Measurements from ENCODE around the gene NCOA4.

The NCOA4 gene

DNA sequence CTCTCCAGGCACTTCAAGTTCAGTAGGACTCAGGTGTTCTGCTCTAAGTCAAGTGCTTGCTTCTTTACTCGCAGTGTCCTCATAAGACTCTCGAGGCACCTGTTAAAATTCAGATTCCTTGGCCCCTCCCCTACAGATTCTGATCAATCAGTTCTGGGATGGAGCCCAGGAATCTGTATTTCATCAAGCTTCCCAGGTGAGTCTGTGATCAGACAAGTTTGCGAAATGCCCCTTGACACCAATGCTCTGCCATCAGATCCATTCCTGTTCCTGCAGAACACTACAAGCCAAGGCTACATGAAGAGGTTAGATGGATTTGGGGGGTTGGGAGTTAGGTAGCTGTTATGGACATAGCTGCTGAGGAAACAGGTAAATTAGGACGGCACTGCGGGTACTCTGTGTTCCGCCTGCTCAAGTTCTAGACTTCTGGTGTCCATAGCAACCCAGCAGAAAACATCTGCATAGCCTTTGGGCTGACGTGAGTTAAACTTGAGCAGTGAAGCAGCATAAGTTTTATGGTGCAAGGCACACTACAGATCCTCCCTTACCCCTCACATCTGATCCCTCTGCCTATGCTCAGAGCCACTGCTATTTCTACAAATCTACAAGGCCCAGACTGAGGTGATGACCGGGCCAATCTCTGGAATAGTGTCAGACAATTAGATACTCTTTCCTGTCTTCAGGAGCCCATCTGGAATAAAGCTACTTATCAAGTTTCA lies 6.8 kb upstream of the NCOA4 start:
- no peak for DNase-seq (ENCODE audit: low read depth)
- TF ChIP-seq, protein P1, sequence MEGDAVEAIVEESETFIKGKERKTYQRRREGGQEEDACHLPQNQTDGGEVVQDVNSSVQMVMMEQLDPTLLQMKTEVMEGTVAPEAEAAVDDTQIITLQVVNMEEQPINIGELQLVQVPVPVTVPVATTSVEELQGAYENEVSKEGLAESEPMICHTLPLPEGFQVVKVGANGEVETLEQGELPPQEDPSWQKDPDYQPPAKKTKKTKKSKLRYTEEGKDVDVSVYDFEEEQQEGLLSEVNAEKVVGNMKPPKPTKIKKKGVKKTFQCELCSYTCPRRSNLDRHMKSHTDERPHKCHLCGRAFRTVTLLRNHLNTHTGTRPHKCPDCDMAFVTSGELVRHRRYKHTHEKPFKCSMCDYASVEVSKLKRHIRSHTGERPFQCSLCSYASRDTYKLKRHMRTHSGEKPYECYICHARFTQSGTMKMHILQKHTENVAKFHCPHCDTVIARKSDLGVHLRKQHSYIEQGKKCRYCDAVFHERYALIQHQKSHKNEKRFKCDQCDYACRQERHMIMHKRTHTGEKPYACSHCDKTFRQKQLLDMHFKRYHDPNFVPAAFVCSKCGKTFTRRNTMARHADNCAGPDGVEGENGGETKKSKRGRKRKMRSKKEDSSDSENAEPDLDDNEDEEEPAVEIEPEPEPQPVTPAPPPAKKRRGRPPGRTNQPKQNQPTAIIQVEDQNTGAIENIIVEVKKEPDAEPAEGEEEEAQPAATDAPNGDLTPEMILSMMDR (IDR thresholded peaks at IDR 0.05; ENCODE audit: insufficient read depth, low read depth, low read length, missing control alignments) = no peak
- no peak overlapping the region for H3K4me3 ChIP-seq (ENCODE audit: low read length)

DNA sequence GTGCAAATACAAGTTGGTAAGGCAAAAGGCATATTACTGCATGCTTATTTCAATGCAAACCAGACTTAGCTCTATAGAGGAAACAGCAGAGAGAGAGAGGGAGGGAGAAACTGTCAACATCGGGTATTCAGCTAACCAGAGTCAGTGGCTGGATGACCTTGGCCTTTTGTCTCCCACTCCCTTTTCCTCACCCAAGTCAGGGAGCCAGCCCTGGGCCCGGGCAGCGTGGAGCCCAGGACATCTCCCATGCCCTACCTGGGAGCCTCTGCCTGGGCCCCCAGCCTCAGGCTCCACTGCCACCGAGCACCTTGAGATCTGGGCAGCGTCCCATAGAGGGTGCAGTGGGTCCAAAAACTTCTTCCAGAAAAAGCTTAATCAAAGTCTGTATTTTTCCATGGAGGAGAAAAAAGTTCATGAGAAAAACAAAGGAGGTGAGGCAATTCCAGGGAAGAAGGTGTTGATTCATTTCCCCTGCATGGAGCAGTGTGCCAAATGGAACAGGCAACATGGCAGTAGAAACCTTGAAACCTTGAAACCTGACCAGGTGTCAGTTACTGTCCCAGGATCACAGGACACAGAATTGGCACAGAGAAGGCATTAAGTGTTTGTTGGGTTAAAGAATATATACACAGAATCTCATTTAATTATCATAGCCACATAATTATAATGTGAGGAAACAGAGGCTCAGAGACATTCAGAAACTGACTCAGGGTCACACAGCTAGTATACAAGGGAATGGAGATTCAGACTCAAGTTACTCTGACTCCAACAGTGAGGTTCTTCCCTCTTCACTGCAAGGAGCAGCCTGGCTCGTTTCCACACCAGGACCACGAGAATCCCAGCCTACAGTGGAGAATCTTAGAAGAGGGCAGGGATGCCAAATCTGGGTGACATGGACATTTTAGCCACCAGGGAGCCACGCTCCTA lies 5.8 kb upstream of the NCOA4 start:
- peak; percentile 40 for DNase-seq (ENCODE audit: low read depth)
- no peak overlapping the region for H3K4me3 ChIP-seq (ENCODE audit: low read length)
- TF ChIP-seq, protein P1 (IDR thresholded peaks at IDR 0.05; ENCODE audit: insufficient read depth, low read depth, low read length, missing control alignments) = no peak

DNA sequence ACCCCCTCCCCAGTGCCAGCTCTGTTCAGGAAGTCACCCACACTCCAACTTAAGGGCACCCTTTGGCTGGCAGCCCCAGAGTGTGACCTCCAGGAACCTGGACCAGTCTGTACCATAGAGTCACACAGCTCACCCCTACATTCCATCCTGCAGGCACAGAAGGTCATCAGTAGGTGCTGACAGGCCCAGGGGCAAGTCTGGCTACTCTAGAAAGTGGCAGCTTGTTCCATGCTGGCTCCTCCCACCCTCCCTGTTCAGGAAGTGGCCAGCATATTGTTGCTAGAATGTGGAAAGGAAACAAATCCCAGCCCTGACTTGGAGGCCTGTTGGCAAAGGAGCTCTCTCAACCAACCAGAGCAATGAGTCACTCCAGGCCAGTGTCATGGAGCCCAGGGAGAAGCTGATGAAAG lies 3.2 kb upstream of the NCOA4 start:
- DNase-seq (ENCODE audit: low read depth) = peak; percentile 84
- H3K4me3 ChIP-seq (ENCODE audit: low read length) = no peak overlapping the region
- TF ChIP-seq, protein P1 (IDR thresholded peaks at IDR 0.05; ENCODE audit: insufficient read depth, low read depth, low read length, missing control alignments) = no peak

DNA sequence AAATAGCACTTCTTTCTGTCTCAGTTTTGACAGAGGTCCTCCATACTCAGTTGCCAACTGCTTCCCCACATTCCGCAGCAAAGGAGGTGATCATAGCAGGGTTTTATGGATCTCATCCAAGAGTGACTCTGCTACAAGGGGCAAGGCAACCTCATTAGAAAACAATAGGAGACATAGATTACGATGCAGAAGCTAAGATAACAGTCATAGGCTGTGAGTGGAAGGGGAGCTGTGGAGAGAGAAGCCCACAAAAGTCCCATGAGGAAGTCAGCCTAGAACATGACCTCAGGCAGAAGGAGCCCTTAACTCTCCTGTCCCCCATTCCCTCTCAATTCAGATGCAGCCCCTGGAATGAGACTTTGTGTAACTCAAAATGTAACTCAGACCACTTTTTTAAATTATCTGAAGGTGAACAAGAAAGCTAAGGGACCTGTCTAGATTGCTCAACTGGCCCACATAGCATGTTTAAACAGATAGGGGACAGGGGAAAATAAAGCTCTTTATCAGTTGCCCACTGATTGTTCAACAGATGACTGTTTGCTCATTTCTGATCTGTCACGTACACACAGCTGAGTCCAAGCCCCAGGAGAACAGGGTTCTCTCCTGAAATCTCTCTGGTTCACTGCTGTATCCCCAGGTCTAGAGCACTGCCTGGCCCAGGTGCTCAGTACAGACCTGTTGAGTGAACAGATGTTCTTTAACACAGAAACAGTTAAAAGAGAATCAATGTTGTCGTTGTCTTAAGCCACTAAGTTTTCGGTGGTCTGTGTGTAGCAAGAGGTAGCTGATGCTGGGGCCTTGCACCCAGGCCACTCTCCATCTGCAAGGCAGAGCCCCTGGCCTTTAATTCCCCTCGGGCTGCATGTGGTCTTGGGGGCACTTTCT lies 1.5 kb upstream of the NCOA4 start:
- TF ChIP-seq, protein P1 (IDR thresholded peaks at IDR 0.05; ENCODE audit: insufficient read depth, low read depth, low read length, missing control alignments) = no peak
- H3K4me3 ChIP-seq (ENCODE audit: low read length) = no peak overlapping the region
- no peak for DNase-seq (ENCODE audit: low read depth)

DNA sequence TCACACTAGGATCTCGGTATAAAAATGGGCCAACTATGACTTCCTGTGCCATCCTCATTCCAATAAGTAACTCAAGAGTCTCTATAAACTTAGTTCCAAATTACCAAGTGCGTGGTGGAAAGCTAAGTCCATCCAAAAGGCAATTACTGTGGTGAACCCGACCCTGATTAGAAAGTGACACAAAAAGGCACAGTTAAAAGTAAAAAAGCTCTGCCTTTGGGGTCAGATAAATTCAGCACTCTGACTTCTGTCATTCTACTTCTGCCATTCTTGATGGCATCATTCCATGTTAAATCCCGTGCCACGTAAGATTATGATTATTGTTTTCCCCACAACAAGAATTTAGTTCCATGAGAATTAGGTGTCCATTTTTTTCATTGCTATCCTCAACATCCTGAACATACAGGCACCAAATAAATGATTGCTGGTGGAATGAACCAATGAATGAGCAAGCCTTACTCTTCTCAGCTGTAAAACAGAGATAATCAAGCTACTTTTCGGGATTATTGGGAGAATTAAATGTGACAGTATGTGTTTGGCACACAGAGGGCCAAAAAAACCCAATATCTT lies 877 bp downstream of the NCOA4 start:
- TF ChIP-seq, protein P1 (IDR thresholded peaks at IDR 0.05; ENCODE audit: insufficient read depth, low read depth, low read length, missing control alignments) = no peak
- peak overlapping the region; percentile 89 for H3K4me3 ChIP-seq (ENCODE audit: low read length)
- DNase-seq (ENCODE audit: low read depth) = no peak
